Natural killer cell (primary cell): ENCODE data around the gene UBAC1. TPM values are rescaled to one million over a fixed set of nuclear protein-coding genes. Genes with fewer than 3 reads are reported as not detected.

Experiments
- ATAC-seq, 3 donors: fragments of 150-1000 bp in 2 of 3; fragments of 200-7000 bp in 1 of 3; cut with Tn5 transposase; 1 replicate in 1 of 3; 2 replicates in 2 of 3; pipeline ENCODE4 v1.10.0; 2021; ENCODE audit warnings: mild to moderate bottlenecking in 2 of 3, moderate library complexity in 2 of 3
- DNase-seq, 2 donors: peaks; one replicate each; pipeline versions ENCODE4 v3.0.0 to v3.0.0-alpha.2; 2013 to 2021; ENCODE audit warnings: mixed read lengths in 1 of 2
- H3K27ac ChIP-seq: one replicate; pipeline ENCODE4 v1.5.1; 2013; ENCODE audit warnings: mild to moderate bottlenecking, low read length
- H3K27me3 ChIP-seq: one replicate; pipeline ENCODE4 v1.6.1; 2013; ENCODE audit warnings: low read length; ENCODE audit not compliant: control insufficient read depth, insufficient read depth
- H3K36me3 ChIP-seq: one replicate; pipeline ENCODE4 v1.6.1; 2013; ENCODE audit warnings: low read length; ENCODE audit not compliant: control insufficient read depth, insufficient read depth
- H3K4me1 ChIP-seq: one replicate; pipeline ENCODE4 v1.6.1; 2013; ENCODE audit warnings: low read length; ENCODE audit not compliant: control insufficient read depth, insufficient read depth
- H3K4me3 ChIP-seq: one replicate; pipeline ENCODE4 v1.5.1; 2013; ENCODE audit warnings: low read length
- H3K9me3 ChIP-seq: one replicate; pipeline ENCODE4 v1.6.1; 2013; ENCODE audit warnings: low read length; ENCODE audit not compliant: control insufficient read depth, insufficient read depth
- H3K27ac Mint-ChIP-seq, 2 donors: one replicate each; pipeline ENCODE4 v1.8.0; 2022; ENCODE audit warnings: mild to moderate bottlenecking in 2 of 2, mixed read lengths in 2 of 2, moderate library complexity in 1 of 2
- H3K27me3 Mint-ChIP-seq, 2 donors: one replicate each; pipeline ENCODE4 v1.8.0; 2022; ENCODE audit warnings: low read depth in 2 of 2, mixed read lengths in 2 of 2
- H3K36me3 Mint-ChIP-seq: one replicate; pipeline ENCODE4 v1.8.0; 2022; ENCODE audit warnings: mixed read lengths
- H3K4me1 Mint-ChIP-seq, 2 donors: one replicate each; pipeline ENCODE4 v1.8.0; 2022; ENCODE audit warnings: mixed read lengths in 2 of 2
- H3K4me3 Mint-ChIP-seq: one replicate; pipeline ENCODE4 v1.8.0; 2022; ENCODE audit warnings: mild to moderate bottlenecking, moderate library complexity, mixed read lengths
- H3K9me3 Mint-ChIP-seq, 2 donors: one replicate each; pipeline ENCODE4 v1.8.0; 2022; ENCODE audit warnings: mixed read lengths in 2 of 2
- WGBS: methylation state at CpG from one replicate; pipeline ENCODE4 v1.1.7; 2013; ENCODE audit warnings: missing lambda C conversion rate; ENCODE audit not compliant: insufficient coverage; 5-methylcytosine and 5-hydroxymethylcytosine counted together
- intact Hi-C: fragments of 100-400 bp; cut with micrococcal nuclease; formaldehyde crosslinking; loops from one replicate; pipeline ENCODE4 v1.14.2; 2022
- total RNA-seq, 4 donors: library from RNA; stranded (reverse); fragments of 120-200 nt in 1 of 4; gene quantifications; one replicate each; pipeline versions ENCODE4 v1.2.3 to v1.2.4, GENCODE V29; 2013 to 2022
- TF ChIP-seq, protein P1 (sequence below): fragments of 200-600 bp; IDR thresholded peaks from one replicate; pipeline ENCODE4 v1.8.0; 2022; ENCODE audit warnings: antibody characterized with exemption

The UBAC1 gene
- total RNA-seq, 3 donors from 2014 or later (not counting 1 experiment from before 2014, with no cell fraction given): 22.7 to 31.8 (median 27.6) TPM

- peaks cover 42% of the 10 kb centered on the region for H3K36me3 ChIP-seq
These were observed 11.0 kb downstream of the UBAC1 start for GRCh38 chr9:135950135-135950682.

DNA sequence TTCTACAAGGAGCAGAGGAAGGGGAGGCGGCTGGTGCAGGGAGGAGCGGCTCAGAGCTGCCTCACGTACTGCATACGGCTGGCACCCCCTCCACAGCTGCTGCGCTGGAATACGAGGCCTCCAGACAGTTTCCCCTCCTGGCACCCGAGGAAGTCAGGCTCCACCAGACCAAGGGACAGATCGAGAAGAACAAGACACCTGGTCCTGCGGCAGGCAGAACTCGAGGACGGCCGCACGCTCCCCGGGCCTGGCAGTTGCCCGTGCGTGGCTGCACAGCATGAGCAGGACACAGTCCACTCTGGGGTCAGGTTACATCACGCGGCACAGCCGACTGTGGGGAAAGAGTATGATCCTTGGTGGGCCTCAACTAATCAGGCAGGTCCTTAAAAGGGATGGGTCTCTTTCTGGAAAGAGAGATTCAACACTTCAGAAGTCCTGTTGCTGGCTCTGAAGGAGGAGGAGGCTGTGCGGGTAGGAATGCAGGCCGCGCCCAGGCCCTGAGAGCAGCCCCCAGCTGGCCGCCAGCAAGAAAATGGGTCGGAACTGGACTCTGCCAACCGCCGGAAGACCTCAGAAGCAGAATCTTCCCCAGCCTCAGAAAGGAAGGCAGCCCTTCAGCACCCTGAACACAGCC is 11.6 kb downstream of the UBAC1 start:
- TF ChIP-seq, protein P1, sequence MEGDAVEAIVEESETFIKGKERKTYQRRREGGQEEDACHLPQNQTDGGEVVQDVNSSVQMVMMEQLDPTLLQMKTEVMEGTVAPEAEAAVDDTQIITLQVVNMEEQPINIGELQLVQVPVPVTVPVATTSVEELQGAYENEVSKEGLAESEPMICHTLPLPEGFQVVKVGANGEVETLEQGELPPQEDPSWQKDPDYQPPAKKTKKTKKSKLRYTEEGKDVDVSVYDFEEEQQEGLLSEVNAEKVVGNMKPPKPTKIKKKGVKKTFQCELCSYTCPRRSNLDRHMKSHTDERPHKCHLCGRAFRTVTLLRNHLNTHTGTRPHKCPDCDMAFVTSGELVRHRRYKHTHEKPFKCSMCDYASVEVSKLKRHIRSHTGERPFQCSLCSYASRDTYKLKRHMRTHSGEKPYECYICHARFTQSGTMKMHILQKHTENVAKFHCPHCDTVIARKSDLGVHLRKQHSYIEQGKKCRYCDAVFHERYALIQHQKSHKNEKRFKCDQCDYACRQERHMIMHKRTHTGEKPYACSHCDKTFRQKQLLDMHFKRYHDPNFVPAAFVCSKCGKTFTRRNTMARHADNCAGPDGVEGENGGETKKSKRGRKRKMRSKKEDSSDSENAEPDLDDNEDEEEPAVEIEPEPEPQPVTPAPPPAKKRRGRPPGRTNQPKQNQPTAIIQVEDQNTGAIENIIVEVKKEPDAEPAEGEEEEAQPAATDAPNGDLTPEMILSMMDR: no peak
- Mint-ChIP-seq H3K4me1 (peaks cover 0 to 5% of the 10 kb centered on the region in 2 donors), H3K4me3 (no peak overlapping the region), H3K27me3 (no peaks in the 10 kb centered on the region), H3K36me3 (peaks cover 14% of the 10 kb centered on the region), H3K27ac (no peak overlapping the region), H3K9me3 (no peaks in the 10 kb centered on the region)
- Histone ChIP-seq H3K9me3 (no peaks in the 10 kb centered on the region), H3K4me3 (no peak overlapping the region), H3K36me3 (peaks cover 47% of the 10 kb centered on the region), H3K4me1 (no peaks in the 10 kb centered on the region), H3K27me3 (no peaks in the 10 kb centered on the region), H3K27ac (no peak overlapping the region)
- no peak for DNase-seq
- WGBS: 97% methylated on average over 26 of the region's 26 CpGs
- ATAC-seq: no peak
- intact Hi-C loops: no loop called here

More at GRCh38 chr9:135950135-135950682, 11.0 kb downstream of the UBAC1 start:
- ATAC-seq: no peak
- H3K27ac Mint-ChIP-seq: no peak overlapping the region
- Histone ChIP-seq H3K27ac (no peak overlapping the region), H3K4me1 (no peaks in the 10 kb centered on the region), H3K27me3 (no peaks in the 10 kb centered on the region), H3K4me3 (no peak overlapping the region), H3K9me3 (no peaks in the 10 kb centered on the region)
- intact Hi-C loops: no loop called here
- no peaks in the 10 kb centered on the region for H3K9me3 Mint-ChIP-seq
- H3K36me3 Mint-ChIP-seq: peaks cover 14% of the 10 kb centered on the region
- H3K27me3 Mint-ChIP-seq: no peaks in the 10 kb centered on the region
- TF ChIP-seq, protein P1: no peak
- DNase-seq: no peak
- no peak overlapping the region for H3K4me3 Mint-ChIP-seq
- over 99% methylated on average over 11 of the region's 12 CpGs for WGBS
- peaks cover 0 to 5% of the 10 kb centered on the region in 2 donors for H3K4me1 Mint-ChIP-seq

- WGBS: 97% methylated on average over 4 of the region's 4 CpGs
- H3K4me1 Mint-ChIP-seq: peaks cover 4 to 5% of the 10 kb centered on the region in 2 donors
These were observed 12.2 kb downstream of the UBAC1 start for GRCh38 chr9:135948968-135949367.

More at GRCh38 chr9:135948968-135949367, 12.2 kb downstream of the UBAC1 start:
- H3K4me1 ChIP-seq: no peaks in the 10 kb centered on the region
- H3K9me3 ChIP-seq: no peaks in the 10 kb centered on the region
- no peak overlapping the region for H3K4me3 ChIP-seq
- ATAC-seq: no peak
- no peak for DNase-seq
- H3K27ac ChIP-seq: no peak overlapping the region
- H3K36me3 ChIP-seq: peaks cover 52% of the 10 kb centered on the region
- Mint-ChIP-seq H3K27ac (no peak overlapping the region), H3K9me3 (no peaks in the 10 kb centered on the region), H3K36me3 (peaks cover 20% of the 10 kb centered on the region), H3K27me3 (no peaks in the 10 kb centered on the region), H3K4me3 (no peak overlapping the region)
- no peaks in the 10 kb centered on the region for H3K27me3 ChIP-seq
- TF ChIP-seq, protein P1: no peak
- intact Hi-C loops: no loop called here
